Dermis blood vessel endothelial cell (primary cell): Measurements from ENCODE around the gene AKT3. TPM values are rescaled to one million over a fixed set of nuclear protein-coding genes. Genes with fewer than 3 reads are reported as not detected.
"Not testable (repeated sequence)": the region's sequence is repeated elsewhere in the genome, so short reads cannot be mapped to it uniquely, and the experiment has no call there.

Source experiments
- DNase-seq: peaks from one replicate; pipeline ENCODE4 v3.0.0; 2010
- total RNA-seq: library from RNA; depleted of rRNA; stranded (reverse); fragments of >200 nt; gene quantifications from 2 replicates; pipeline ENCODE4 v1.2.3, GENCODE V29; 2014

Gene AKT3
- total RNA-seq, 1 donor from 2014 or later, result 86.4 TPM

- no peak for DNase-seq
Measured at GRCh38 chr1:243680860-243681259, 169.2 kb downstream of the AKT3 start.

DNA sequence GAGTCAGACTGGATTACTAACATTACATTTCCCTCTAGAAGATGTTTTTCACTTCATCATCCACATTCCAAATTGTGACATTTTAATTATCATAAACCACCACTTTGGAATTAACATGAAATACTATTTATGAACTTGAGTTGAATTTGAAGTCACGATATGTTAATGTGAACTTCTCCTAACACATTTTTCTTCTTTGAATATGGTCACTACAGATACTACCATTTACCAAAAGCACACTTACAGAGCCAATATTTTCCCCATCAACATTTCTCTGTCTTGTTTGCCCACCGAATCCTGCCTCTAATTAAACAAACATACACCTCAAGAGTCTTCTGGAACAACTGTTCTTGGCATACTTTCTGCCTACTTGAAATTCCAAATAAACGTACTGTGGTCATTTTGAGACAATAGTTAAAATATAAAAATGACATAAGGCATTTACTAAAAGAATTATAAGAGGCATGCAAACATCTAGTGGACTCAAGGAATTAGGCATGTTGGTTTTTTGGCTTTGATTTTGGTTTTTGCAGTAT lies 177.4 kb downstream of the AKT3 start:
- no peak for DNase-seq

DNA sequence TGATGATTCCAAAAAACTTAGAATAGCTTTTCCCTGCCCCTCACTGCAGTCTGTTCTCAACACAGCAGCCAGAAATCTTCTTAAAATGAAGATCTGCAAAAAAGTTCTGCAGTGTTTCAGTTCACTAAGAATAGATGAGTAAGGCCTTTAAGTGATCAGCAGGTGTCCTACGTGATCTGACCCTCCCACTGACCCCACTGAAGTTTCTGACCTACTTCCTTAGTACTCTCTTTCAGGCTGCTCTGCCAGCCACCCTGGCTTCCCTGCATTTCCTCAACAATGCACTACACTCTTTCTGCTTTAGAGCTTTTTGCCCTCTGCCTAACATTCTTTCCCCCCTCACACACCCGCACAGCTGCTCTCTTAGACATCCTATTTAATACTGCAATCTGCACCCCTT lies 182.5 kb downstream of the AKT3 start:
- DNase-seq, result no peak

DNA sequence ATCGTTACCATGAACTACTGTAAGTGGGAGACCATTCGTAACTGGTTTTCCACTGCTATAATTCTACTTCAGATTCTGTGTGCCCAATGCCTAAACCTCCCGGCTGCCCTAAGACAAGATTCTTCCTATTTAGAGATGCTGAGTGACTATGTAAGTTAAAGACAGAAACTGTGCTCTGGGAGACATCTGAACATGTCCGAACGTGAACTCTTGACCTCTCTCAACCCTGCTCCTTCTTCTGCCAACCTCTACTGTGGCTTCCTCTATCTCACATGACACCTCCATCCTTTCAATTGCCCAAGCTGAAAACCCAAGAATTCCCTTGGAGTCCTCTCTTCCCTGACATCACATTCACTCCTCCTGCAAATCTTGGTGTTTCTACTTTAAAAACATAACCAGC lies 182.9 kb downstream of the AKT3 start:
- no peak for DNase-seq

- no peak for DNase-seq
Measured at GRCh38 chr1:243663651-243664050, 186.4 kb downstream of the AKT3 start.

GRCh38 chr1:243662169-243662568 lies 187.9 kb downstream of the AKT3 start:
- not testable (repeated sequence) for DNase-seq

GRCh38 chr1:243658594-243659105 lies 191.4 kb downstream of the AKT3 start:
- DNase-seq, result no peak

GRCh38 chr1:243657793-243658192 lies 192.2 kb downstream of the AKT3 start:
- DNase-seq, result no peak

DNA sequence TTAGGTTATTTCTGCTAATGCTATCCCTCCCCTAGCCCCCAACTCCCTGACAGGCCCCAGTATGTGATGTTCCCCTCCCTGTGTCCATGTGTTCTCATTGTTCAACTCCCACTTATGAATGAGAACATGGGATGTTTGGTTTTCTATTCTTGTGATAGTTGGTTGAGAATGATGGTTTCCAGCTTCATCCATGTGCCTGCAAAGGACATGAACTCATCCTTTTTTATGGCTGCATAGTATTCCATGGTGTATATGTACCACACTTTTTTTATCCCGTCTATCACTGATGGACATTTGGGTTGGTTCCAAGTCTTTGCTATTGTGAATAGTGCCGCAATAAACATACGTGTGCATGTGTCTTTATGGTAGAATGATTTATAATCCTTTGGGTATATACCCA lies 200.5 kb downstream of the AKT3 start:
- DNase-seq, result not testable (repeated sequence)

DNA sequence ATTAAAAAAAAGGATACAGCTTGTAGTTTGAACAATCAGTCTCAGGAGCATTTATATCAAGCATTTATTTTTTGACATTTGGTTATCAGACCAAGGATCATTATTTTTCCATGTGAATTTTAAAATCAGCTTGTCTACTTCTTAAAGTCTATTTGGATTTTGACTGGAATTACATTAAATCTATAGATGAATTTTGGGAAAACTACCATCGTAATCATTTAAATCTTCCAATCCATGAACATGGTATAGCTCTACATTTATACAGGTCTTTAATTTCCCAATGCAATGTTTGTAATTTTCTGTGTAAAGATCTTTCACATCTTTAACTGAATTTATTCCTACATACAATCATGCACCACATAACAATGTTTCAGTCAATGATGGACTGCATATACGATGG lies 203.2 kb downstream of the AKT3 start:
- no peak for DNase-seq

DNA sequence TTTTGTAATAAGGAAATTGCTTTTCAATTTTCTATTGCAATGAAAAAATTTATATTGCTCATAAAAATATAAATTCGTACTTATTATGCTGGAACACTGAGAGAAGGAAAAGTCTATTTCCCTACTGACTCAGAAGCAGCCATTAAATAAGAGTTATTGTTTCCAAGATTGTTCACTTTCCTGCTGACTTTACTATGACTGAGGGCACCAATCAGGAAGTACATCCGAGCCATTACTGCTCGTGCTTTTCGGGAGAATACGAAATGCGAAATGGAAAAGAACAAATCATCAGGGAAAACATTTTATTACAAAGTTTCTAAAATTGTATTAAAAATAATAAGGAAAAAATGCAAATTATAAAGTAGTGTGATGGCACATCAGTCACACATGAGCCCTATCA lies 204.8 kb downstream of the AKT3 start:
- DNase-seq, result peak; percentile 82

GRCh38 chr1:243642936-243643335 lies 207.1 kb downstream of the AKT3 start:
- DNase-seq, result peak; percentile 54

GRCh38 chr1:243639027-243639658 lies 210.9 kb downstream of the AKT3 start:
- DNase-seq, result no peak

DNA sequence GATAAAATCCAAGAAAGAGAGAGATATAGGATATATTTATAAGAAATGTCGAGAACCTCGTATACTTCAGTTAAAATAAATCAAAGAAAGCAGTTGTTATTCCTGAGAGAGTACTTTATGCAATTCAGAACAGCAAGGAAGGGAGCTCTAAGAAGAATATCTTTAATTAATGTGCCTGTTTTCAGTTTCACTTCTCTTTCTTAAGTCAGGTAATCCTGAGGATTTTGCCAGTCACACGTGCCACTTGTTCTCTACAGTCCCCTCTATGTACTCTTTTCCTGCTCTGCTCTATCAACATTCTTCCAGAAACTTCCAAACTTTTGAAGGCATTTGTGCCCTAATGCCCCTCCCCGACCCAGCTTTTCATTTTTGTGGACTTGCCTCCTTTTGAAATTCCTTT lies 211.9 kb downstream of the AKT3 start:
- DNase-seq, result no peak

GRCh38 chr1:243628476-243628907 lies 221.6 kb downstream of the AKT3 start:
- DNase-seq, result no peak

DNA sequence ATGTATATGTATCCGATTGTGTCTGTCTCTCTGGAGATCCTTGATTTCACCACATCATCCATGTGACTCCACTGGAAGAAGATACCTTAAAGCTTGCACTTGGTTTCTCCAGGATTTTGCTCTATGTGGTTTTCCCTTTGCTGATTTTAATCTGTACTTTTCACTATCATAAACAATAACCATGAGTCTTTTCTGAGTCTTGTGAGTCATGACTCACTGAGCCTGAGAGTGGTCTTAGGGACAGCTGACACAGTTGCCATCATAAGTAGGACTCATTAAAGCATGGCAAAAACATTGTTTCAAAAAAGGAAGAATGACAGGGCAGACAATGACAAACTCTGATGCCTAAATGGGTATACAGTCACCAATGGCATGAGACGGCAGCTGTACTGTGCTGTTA lies 226.2 kb downstream of the AKT3 start:
- peak; percentile 54 for DNase-seq

- no peak for DNase-seq
Measured at GRCh38 chr1:243621973-243622372, 228.1 kb downstream of the AKT3 start.

DNA sequence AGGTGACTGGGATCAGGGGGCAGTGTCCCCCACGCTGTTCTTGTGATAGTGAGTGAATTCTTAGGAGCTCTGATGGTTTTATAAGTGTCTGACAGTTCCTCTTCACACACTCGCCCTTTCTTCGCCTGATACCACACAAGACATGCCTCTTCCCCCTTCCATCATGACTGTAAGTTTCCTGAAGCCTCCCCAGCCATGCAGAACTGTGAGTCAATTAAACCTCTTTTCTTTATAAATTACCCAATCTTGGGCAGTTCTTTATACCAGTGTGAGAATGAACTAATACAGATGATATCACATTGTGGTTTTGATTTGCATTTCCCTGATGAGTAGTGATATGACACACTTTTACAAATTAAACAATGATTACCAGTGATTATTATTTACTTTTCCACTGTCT lies 229.9 kb downstream of the AKT3 start:
- no peak for DNase-seq

GRCh38 chr1:243609698-243610097 lies 240.3 kb downstream of the AKT3 start:
- DNase-seq, result no peak

GRCh38 chr1:243605604-243606003 lies 244.4 kb downstream of the AKT3 start:
- no peak for DNase-seq

- no peak for DNase-seq
Measured at GRCh38 chr1:243601720-243602119, 248.3 kb downstream of the AKT3 start.

DNA sequence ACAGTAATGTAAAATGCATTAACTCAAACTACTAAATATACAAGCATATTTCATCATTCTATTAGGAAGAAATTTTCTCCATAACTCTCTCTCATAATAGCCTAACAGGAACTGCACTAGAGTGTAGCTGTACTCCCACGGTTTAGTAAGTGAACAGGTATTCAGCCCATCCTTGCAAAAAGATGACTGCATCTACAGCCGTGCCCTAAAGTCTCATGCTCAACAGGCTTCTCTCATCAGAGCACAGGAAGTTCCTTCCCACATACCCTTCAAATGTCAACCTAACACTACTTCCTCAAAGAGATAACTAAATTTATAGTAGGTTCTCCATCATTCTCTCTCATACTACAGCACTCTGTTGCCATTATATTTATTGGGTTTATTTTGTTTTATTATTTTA lies 251.6 kb downstream of the AKT3 start:
- no peak for DNase-seq

DNA sequence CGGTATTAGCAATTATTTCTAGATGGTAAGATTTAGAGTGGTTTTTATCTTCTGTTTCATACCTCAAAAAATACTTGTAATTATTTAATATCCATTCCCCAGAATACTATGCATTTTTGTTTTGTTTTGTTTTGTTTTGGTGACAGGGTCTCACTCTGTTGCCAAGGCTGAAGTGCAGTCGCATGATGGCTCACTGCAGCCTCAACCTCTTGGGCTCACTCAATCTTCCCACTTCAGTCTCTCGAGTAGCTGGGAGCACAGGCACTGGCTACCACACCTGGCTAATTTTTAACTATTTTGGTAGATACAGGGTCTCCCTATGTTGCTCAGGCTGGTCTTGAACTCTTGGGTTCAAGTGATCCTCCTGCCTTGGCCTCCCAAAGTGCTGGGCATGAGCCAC lies 252.7 kb downstream of the AKT3 start:
- no peak for DNase-seq

- peak; percentile 22 for DNase-seq
Measured at GRCh38 chr1:243596431-243597062, 253.5 kb downstream of the AKT3 start.
